IPS DF 6.9 (cell line): ENCODE measurements around the gene CTNNA2.
"Not testable (repeated sequence)": the region's sequence is repeated elsewhere in the genome, so short reads cannot be mapped to it uniquely, and the experiment has no call there.

Experiments used
- DNase-seq: peaks from one replicate; pipeline ENCODE4 v3.0.0-alpha.2; 2013; ENCODE audit warnings: low read depth, low spot score
- H3K27ac ChIP-seq: one replicate; pipeline ENCODE4 v1.5.1; 2013; ENCODE audit warnings: low read length, control low read depth
- H3K27me3 ChIP-seq: 2 replicates; pipeline ENCODE4 v1.6.1; 2013; ENCODE audit warnings: mild to moderate bottlenecking, low read length; ENCODE audit not compliant: control insufficient read depth, insufficient read depth
- H3K36me3 ChIP-seq: 2 replicates; pipeline ENCODE4 v1.6.1; 2013; ENCODE audit warnings: low read length; ENCODE audit not compliant: control insufficient read depth, insufficient read depth
- H3K4me1 ChIP-seq: 2 replicates; pipeline ENCODE4 v1.6.1; 2013; ENCODE audit warnings: low read length; ENCODE audit not compliant: control insufficient read depth, insufficient read depth
- H3K4me3 ChIP-seq: 2 replicates; pipeline ENCODE4 v1.5.1; 2013; ENCODE audit warnings: mild to moderate bottlenecking, low read length
- H3K9me3 ChIP-seq: 2 replicates; pipeline ENCODE4 v1.6.1; 2013; ENCODE audit warnings: low read length, inconsistent platforms; ENCODE audit not compliant: control insufficient read depth, insufficient read depth
- WGBS: extraction: QIAGEN DNeasy Blood & Tissue Kit; methylation state at CpG from one replicate; pipeline ENCODE4 v1.1.7; 2013; ENCODE audit warnings: mixed read lengths, missing lambda C conversion rate; ENCODE audit not compliant: insufficient read length, insufficient coverage; 5-methylcytosine and 5-hydroxymethylcytosine counted together

The CTNNA2 gene

GRCh38 chr2:80195034-80195433 lies 682.2 kb downstream of the CTNNA2 start:
- no CpG with 5 or more reads among the region's 2 CpGs for WGBS
- DNase-seq, result no peak
- Histone ChIP-seq H3K4me1 (no peaks in the 10 kb centered on the region), H3K27ac (no peak overlapping the region), H3K4me3 (no peak overlapping the region), H3K36me3 (no peaks in the 10 kb centered on the region), H3K27me3 (no peaks in the 10 kb centered on the region), H3K9me3 (no peaks in the 10 kb centered on the region)

- no CpG with 5 or more reads among the region's 2 CpGs for WGBS
- H3K36me3 ChIP-seq, result no peaks in the 10 kb centered on the region
Measured at GRCh38 chr2:80198042-80198441, 685.2 kb downstream of the CTNNA2 start.

GRCh38 chr2:80199504-80199903 lies 686.7 kb downstream of the CTNNA2 start:
- Histone ChIP-seq H3K27ac (no peak overlapping the region), H3K36me3 (no peaks in the 10 kb centered on the region)
- DNase-seq, result no peak

More at GRCh38 chr2:80198042-80198441, 685.2 kb downstream of the CTNNA2 start:
- Histone ChIP-seq H3K27ac (no peak overlapping the region), H3K4me1 (no peaks in the 10 kb centered on the region), H3K4me3 (no peak overlapping the region), H3K9me3 (no peaks in the 10 kb centered on the region), H3K27me3 (no peaks in the 10 kb centered on the region)
- DNase-seq, result no peak

GRCh38 chr2:80203929-80204328 lies 691.1 kb downstream of the CTNNA2 start:
- H3K27me3 ChIP-seq, H3K4me3 ChIP-seq, H3K36me3 ChIP-seq, H3K9me3 ChIP-seq, DNase-seq, H3K4me1 ChIP-seq, H3K27ac ChIP-seq: not testable (repeated sequence)
- no CpG with 5 or more reads among the region's 4 CpGs for WGBS

More at GRCh38 chr2:80199504-80199903, 686.7 kb downstream of the CTNNA2 start:
- no peaks in the 10 kb centered on the region; the same call in 1 of the 2 replicates for H3K9me3 ChIP-seq
- H3K4me1 ChIP-seq, result no peaks in the 10 kb centered on the region
- H3K27me3 ChIP-seq, result no peaks in the 10 kb centered on the region
- no peak overlapping the region for H3K4me3 ChIP-seq

- H3K4me1 ChIP-seq, result no peaks in the 10 kb centered on the region
- H3K27ac ChIP-seq, result no peak overlapping the region
- no CpG with 5 or more reads among the region's 2 CpGs for WGBS
- no peaks in the 10 kb centered on the region for H3K27me3 ChIP-seq
- DNase-seq, result no peak
- H3K9me3 ChIP-seq, result no peaks in the 10 kb centered on the region; the same call in 1 of the 2 replicates
- H3K36me3 ChIP-seq, result no peaks in the 10 kb centered on the region
- H3K4me3 ChIP-seq, result no peak overlapping the region
Measured at GRCh38 chr2:80205498-80205897, 692.6 kb downstream of the CTNNA2 start.

- Histone ChIP-seq H3K27ac (no peak overlapping the region), H3K36me3 (no peaks in the 10 kb centered on the region), H3K4me3 (no peak overlapping the region), H3K4me1 (no peaks in the 10 kb centered on the region), H3K27me3 (no peaks in the 10 kb centered on the region), H3K9me3 (no peaks in the 10 kb centered on the region; the same call in 1 of the 2 replicates)
- no peak for DNase-seq
- no CpG with 5 or more reads among the region's 5 CpGs for WGBS
Measured at GRCh38 chr2:80209458-80209857, 696.6 kb downstream of the CTNNA2 start.

- Histone ChIP-seq H3K36me3 (no peaks in the 10 kb centered on the region), H3K27me3 (no peaks in the 10 kb centered on the region), H3K27ac (no peak overlapping the region), H3K9me3 (no peaks in the 10 kb centered on the region), H3K4me3 (no peak overlapping the region), H3K4me1 (no peaks in the 10 kb centered on the region)
- no peak for DNase-seq
Measured at GRCh38 chr2:80217446-80217845, 704.6 kb downstream of the CTNNA2 start.

- Histone ChIP-seq H3K27me3 (no peaks in the 10 kb centered on the region), H3K36me3 (no peaks in the 10 kb centered on the region), H3K4me3 (no peak overlapping the region), H3K27ac (no peak overlapping the region), H3K4me1 (no peaks in the 10 kb centered on the region), H3K9me3 (no peaks in the 10 kb centered on the region)
- no peak for DNase-seq
- WGBS, result no CpG with 5 or more reads among the region's 2 CpGs
Measured at GRCh38 chr2:80222644-80223043, 709.8 kb downstream of the CTNNA2 start.

GRCh38 chr2:80231421-80231820 lies 718.6 kb downstream of the CTNNA2 start:
- no CpG with 5 or more reads among the region's 1 CpG for WGBS
- H3K36me3 ChIP-seq, result no peaks in the 10 kb centered on the region
- DNase-seq, result no peak
- H3K27me3 ChIP-seq, result no peaks in the 10 kb centered on the region
- H3K4me3 ChIP-seq, result no peak overlapping the region
- H3K4me1 ChIP-seq, result peaks cover 3% of the 10 kb centered on the region
- no peak overlapping the region for H3K27ac ChIP-seq
- no peaks in the 10 kb centered on the region for H3K9me3 ChIP-seq

GRCh38 chr2:80233333-80233732 lies 720.5 kb downstream of the CTNNA2 start:
- H3K9me3 ChIP-seq, result no peaks in the 10 kb centered on the region
- WGBS, result no CpG with 5 or more reads among the region's 1 CpG
- H3K27ac ChIP-seq, result no peak overlapping the region
- H3K4me1 ChIP-seq, result peaks cover 3% of the 10 kb centered on the region
- DNase-seq, result no peak
- H3K36me3 ChIP-seq, result no peaks in the 10 kb centered on the region
- H3K27me3 ChIP-seq, result no peaks in the 10 kb centered on the region
- H3K4me3 ChIP-seq, result no peak overlapping the region

GRCh38 chr2:80238692-80239469 lies 726.0 kb downstream of the CTNNA2 start:
- Histone ChIP-seq H3K9me3 (no peaks in the 10 kb centered on the region), H3K4me3 (no peak overlapping the region), H3K4me1 (no peaks in the 10 kb centered on the region), H3K27me3 (no peaks in the 10 kb centered on the region), H3K36me3 (no peaks in the 10 kb centered on the region), H3K27ac (no peak overlapping the region)
- 100% methylated on average over 1 of the region's 11 CpGs for WGBS
- DNase-seq, result no peak
